ENCODE data around the gene KAZN. TPM values are rescaled to one million over a fixed set of nuclear protein-coding genes. Genes with fewer than 3 reads are reported as not detected.

KAZN gene
- total RNA-seq, 6 experiments from 2014 or later: 13.1 to 22.3 (median 20.7) TPM

DNA sequence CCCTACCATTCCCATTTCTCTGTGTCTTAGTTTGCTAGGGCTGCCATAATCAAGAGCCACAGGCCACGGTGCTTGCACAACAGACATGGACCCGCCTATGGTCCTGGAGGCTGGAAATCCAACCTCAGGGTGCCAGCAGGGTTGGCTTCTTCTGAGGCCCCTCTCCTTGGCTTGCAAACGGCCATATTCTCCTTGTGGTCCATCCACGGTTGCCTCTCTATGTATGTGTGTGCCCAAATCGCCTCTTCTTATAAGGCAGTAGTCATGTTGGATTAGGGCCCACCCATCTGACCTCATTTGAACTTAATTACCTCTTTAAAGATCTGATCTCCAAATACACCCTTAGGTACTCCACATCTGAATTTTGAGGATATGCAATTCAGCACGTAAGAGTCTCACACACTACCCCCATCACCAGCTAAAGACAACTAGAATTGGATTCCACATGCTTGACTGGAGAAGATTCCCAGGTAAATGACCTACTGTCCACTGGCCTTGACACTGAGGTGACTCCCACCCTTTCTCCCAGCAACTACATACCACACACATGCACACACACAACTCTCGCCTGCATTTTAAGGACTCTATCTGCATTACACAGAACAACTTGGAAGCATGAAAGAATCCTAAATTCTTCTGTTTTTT lies 526.7 kb downstream of the KAZN start:
- DNase-seq: no peak
- Mint-ChIP-seq H3K4me3 (no peak overlapping the region), H3K9me3 (peaks cover 4% of the 10 kb centered on the region; the same call in 1 of the 2 replicates), H3K27me3 (ENCODE audit: insufficient read depth) (peaks cover 32% of the 10 kb centered on the region), H3K4me1 (ENCODE audit: low read depth) (no peaks in the 10 kb centered on the region), H3K36me3 (ENCODE audit: low read depth) (0 out of 2 replicates have a peak, but pooled peaks cover 5% of the 10 kb centered on the region), H3K27ac (no peak overlapping the region)
- TF ChIP-seq, protein P1, sequence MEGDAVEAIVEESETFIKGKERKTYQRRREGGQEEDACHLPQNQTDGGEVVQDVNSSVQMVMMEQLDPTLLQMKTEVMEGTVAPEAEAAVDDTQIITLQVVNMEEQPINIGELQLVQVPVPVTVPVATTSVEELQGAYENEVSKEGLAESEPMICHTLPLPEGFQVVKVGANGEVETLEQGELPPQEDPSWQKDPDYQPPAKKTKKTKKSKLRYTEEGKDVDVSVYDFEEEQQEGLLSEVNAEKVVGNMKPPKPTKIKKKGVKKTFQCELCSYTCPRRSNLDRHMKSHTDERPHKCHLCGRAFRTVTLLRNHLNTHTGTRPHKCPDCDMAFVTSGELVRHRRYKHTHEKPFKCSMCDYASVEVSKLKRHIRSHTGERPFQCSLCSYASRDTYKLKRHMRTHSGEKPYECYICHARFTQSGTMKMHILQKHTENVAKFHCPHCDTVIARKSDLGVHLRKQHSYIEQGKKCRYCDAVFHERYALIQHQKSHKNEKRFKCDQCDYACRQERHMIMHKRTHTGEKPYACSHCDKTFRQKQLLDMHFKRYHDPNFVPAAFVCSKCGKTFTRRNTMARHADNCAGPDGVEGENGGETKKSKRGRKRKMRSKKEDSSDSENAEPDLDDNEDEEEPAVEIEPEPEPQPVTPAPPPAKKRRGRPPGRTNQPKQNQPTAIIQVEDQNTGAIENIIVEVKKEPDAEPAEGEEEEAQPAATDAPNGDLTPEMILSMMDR (IDR thresholded peaks at IDR 0.05): no peak

DNA sequence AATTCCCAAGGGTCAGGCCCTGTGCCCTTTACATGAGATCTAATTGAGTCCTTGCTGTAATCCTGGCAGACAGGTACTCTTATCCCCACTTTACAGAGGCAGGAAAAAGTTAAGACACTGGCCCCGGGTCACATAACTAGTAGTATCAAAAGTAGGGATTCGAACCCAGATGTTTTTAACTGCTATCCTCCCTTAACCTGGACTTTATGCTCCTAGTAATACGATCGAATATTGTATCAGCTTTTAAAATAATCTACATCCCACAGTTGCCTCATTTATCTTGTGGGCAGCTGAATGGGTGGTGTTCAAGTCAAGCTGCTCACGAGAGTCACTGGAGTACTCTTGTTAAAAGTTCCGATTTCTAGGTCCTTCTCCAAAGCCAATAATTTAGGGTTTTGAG lies 529.6 kb downstream of the KAZN start:
- TF ChIP-seq, protein P1 (IDR thresholded peaks at IDR 0.05): no peak
- 0 out of 2 replicates have a peak, but pooled peaks cover 5% of the 10 kb centered on the region for H3K36me3 Mint-ChIP-seq (ENCODE audit: low read depth)
- peaks cover 16% of the 10 kb centered on the region for H3K27me3 Mint-ChIP-seq (ENCODE audit: insufficient read depth)
- no peaks in the 10 kb centered on the region for H3K4me1 Mint-ChIP-seq (ENCODE audit: low read depth)
- H3K9me3 Mint-ChIP-seq: peaks cover 4% of the 10 kb centered on the region; the same call in 1 of the 2 replicates
- DNase-seq: no peak
- no peak overlapping the region for H3K27ac Mint-ChIP-seq
- no peak overlapping the region for H3K4me3 Mint-ChIP-seq

DNA sequence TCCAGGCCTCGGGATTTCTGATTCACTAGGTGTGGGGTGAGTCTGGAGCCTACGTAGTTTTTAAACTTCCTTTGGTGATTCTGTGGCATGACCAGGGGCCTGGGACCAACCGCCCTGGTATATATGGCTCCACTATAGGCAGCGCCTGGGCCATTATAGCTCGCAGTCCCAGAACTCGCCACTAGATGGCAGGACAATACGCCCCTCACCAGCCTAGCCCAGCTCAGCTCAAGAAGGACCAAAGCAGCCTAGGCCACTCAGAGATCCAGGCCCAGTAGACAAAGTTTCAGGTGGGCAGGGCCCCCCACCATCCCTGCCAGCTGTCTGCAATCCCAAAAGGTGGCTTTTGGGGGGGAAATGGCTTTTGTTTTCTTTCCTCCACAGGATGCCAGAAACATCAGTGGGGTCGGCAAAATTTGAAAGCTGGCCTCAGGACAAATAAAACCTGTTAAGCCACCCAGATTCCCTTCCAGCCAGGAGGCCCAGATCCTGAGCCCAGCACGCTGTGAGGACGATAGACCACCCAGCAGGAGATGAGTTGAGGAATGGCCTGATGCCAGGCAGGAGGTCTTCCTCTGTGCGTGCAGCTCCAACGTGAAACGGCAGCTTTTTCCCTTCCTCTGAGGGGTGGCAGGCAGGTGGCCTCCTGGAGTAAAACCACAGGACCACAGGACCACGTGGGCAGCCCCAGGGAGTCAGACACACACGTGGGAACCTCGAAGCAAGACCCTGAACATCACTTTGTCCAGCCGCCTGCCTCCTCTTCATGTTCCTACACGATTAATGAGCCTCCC lies 530.2 kb downstream of the KAZN start:
- DNase-seq: peak; percentile 53
- H3K9me3 Mint-ChIP-seq: peaks cover 4% of the 10 kb centered on the region; the same call in 1 of the 2 replicates

DNA sequence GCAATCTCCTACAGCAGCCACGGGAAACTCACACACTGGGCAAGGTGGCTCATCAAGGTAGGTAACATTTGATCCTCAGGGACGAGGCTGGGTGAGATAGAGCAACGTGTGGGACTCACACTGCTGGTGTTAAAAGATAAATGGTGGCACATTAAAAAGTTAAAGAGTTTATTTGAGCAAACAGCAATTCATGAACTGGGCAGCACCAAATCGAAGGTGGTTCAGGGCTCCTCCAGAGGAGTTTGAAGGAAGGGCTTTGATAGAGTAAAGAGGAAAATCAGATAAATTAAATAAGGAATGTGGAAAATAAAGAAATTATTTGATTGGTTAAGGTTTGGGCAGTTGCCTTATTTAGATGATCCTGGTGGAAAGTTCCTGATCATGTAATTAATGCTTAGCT lies 531.5 kb downstream of the KAZN start:
- no peak for DNase-seq
- Mint-ChIP-seq H3K36me3 (ENCODE audit: low read depth) (0 out of 2 replicates have a peak, but pooled peaks cover 5% of the 10 kb centered on the region), H3K9me3 (peaks cover 4% of the 10 kb centered on the region; the same call in 1 of the 2 replicates), H3K4me3 (no peak overlapping the region), H3K27ac (no peak overlapping the region), H3K27me3 (ENCODE audit: insufficient read depth) (peaks cover 25% of the 10 kb centered on the region), H3K4me1 (ENCODE audit: low read depth) (no peaks in the 10 kb centered on the region)
- TF ChIP-seq, protein P1 (IDR thresholded peaks at IDR 0.05): no peak

More for the DNA sequence above, 530.2 kb downstream of the KAZN start:
- no peaks in the 10 kb centered on the region for H3K4me1 Mint-ChIP-seq (ENCODE audit: low read depth)
- no peak overlapping the region for H3K27ac Mint-ChIP-seq
- 0 out of 2 replicates have a peak, but pooled peaks cover 5% of the 10 kb centered on the region for H3K36me3 Mint-ChIP-seq (ENCODE audit: low read depth)
- TF ChIP-seq, protein P1 (IDR thresholded peaks at IDR 0.05): peak; percentile 96
- H3K4me3 Mint-ChIP-seq: no peak overlapping the region
- peaks cover 18% of the 10 kb centered on the region for H3K27me3 Mint-ChIP-seq (ENCODE audit: insufficient read depth)

DNA sequence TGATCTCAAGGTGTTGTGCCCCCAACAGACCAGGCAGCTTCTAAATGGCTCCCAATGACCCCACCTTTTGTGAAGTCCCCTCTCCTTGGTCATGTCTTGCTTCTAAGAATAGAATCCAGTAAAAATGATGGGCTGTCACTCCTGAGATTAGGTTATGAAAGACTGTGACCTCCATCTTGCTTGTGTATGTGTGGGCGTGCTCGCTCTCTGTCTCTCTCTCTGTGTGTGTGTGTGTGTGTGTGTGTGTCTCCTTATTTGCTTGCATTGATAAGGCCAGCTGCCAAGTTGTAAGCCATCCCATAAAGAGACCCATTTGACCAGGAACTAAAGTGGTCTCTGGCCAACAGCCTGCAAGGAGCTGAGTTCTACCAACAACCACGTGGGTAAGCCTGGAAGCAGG lies 532.1 kb downstream of the KAZN start:
- Mint-ChIP-seq H3K4me1 (ENCODE audit: low read depth) (no peaks in the 10 kb centered on the region), H3K27ac (no peak overlapping the region), H3K36me3 (ENCODE audit: low read depth) (0 out of 2 replicates have a peak, but pooled peaks cover 5% of the 10 kb centered on the region), H3K4me3 (no peak overlapping the region), H3K27me3 (ENCODE audit: insufficient read depth) (peaks cover 29% of the 10 kb centered on the region), H3K9me3 (peaks cover 4% of the 10 kb centered on the region; the same call in 1 of the 2 replicates)
- TF ChIP-seq, protein P1 (IDR thresholded peaks at IDR 0.05): no peak
- DNase-seq: no peak

All from HFFc6 (cell line).